ENCODE data around the gene DAP3. TPM values are rescaled to one million over a fixed set of nuclear protein-coding genes. Genes with fewer than 3 reads are reported as not detected.
"Not testable (repeated sequence)": the region's sequence is repeated elsewhere in the genome, so short reads cannot be mapped to it uniquely, and the experiment has no call there.

Gene DAP3
- total RNA-seq, 1 experiment from 2014 or later = 148 TPM

GRCh38 chr1:155642559-155643180 lies 46.2 kb upstream of the DAP3 start:
- H3K27me3 ChIP-seq (ENCODE audit: insufficient read depth, low read length); H3K9ac ChIP-seq (ENCODE audit: low read length); H3K79me2 ChIP-seq (ENCODE audit: insufficient read depth, low read length); H2AFZ ChIP-seq (ENCODE audit: low read depth, low read length, poor library complexity, severe bottlenecking); intact Hi-C loops (cut with micrococcal nuclease); POLR2A ChIA-PET; ATAC-seq; H3K36me3 ChIP-seq (ENCODE audit: control insufficient read depth in 1 of 2, insufficient read depth in 2 of 2, low read length in 2 of 2); H4K20me1 ChIP-seq (ENCODE audit: insufficient read depth); BruUV-seq (replicated peaks); H3K4me1 ChIP-seq (ENCODE audit: control insufficient read depth in 1 of 2, insufficient read depth in 2 of 2, low read length in 2 of 2); H3K4me3 ChIP-seq (replicated peaks in 1 of 2; ENCODE audit: low read depth in 1 of 2, low read length in 2 of 2); CTCF ChIA-PET; H3K4me2 ChIP-seq (ENCODE audit: low read length); DNase-seq (ENCODE audit: low read depth, low spot score); H3K9me2 ChIP-seq (ENCODE audit: insufficient read depth); RAD21 ChIA-PET (ENCODE audit: low non-redundant PET in 1 of 2, low total read pairs in 2 of 2, uncharacterized antibody in 2 of 2, unreplicated experiment in 2 of 2); H3K27ac ChIP-seq (ENCODE audit: low read depth, low read length): not testable (repeated sequence)
- H3K9me3 ChIP-seq (ENCODE audit: control insufficient read depth in 1 of 2, insufficient read depth in 1 of 2, low read depth in 1 of 2, low read length in 2 of 2) = peaks cover 8 to 18% of the 10 kb centered on the region in 2 experiments; a peak in 2 of 4 replicates
- peak; percentile 43; the same call in 1 of the 2 replicates for TF ChIP-seq CBX3 (IDR thresholded peaks at IDR 0.05; ENCODE audit: low read depth)

- H3K4me3 ChIP-seq (replicated peaks in 1 of 2; ENCODE audit: low read depth in 1 of 2, low read length in 2 of 2) = no peak overlapping the region
- ChIA-PET CTCF (no interaction called here), POLR2A (no interaction called here), RAD21 (ENCODE audit: low non-redundant PET in 1 of 2, low total read pairs in 2 of 2, uncharacterized antibody in 2 of 2, unreplicated experiment in 2 of 2) (no interaction called here)
- H3K79me2 ChIP-seq (ENCODE audit: insufficient read depth, low read length) = no peaks in the 10 kb centered on the region
- no TSS peak for BruUV-seq (replicated peaks)
- H3K27ac ChIP-seq (ENCODE audit: low read depth, low read length) = no peak overlapping the region
- 0 out of 2 replicates have a peak, but pooled peaks have one; percentile 36 for ATAC-seq
- DNase-seq (ENCODE audit: low read depth, low spot score) = no peak
- no peak overlapping the region for H2AFZ ChIP-seq (ENCODE audit: low read depth, low read length, poor library complexity, severe bottlenecking)
- no peak for TF ChIP-seq ZBTB33 (IDR thresholded peaks at IDR 0.05; ENCODE audit: extremely low read depth, insufficient replicate concordance, low read length)
- TF ChIP-seq CBX3 (IDR thresholded peaks at IDR 0.05; ENCODE audit: low read depth) = peak; percentile 93
- H3K9me2 ChIP-seq (ENCODE audit: insufficient read depth) = no peaks in the 10 kb centered on the region
- no peak overlapping the region for H3K4me2 ChIP-seq (ENCODE audit: low read length)
- intact Hi-C loops (cut with micrococcal nuclease) = no loop called here
- no peak overlapping the region for H3K9ac ChIP-seq (ENCODE audit: low read length)
- no peaks in the 10 kb centered on the region for H4K20me1 ChIP-seq (ENCODE audit: insufficient read depth)
- H3K4me1 ChIP-seq (ENCODE audit: control insufficient read depth in 1 of 2, insufficient read depth in 2 of 2, low read length in 2 of 2) = peaks cover 0 to 4% of the 10 kb centered on the region in 2 experiments; a peak in 3 of 4 replicates
- H3K27me3 ChIP-seq (ENCODE audit: insufficient read depth, low read length) = no peaks in the 10 kb centered on the region
- H3K9me3 ChIP-seq (ENCODE audit: control insufficient read depth in 1 of 2, insufficient read depth in 1 of 2, low read depth in 1 of 2, low read length in 2 of 2) = peaks cover 8 to 18% of the 10 kb centered on the region in 2 experiments; a peak in 2 of 4 replicates
- H3K36me3 ChIP-seq (ENCODE audit: control insufficient read depth in 1 of 2, insufficient read depth in 2 of 2, low read length in 2 of 2) = no peaks in the 10 kb centered on the region
These were observed 45.7 kb upstream of the DAP3 start for GRCh38 chr1:155643230-155643629.

Data from HCT116 (cell line).